Activated CD8-positive, alpha-beta T cell treated with anti-CD3 and anti-CD28 coated beads for 36 hours (primary cell): ENCODE results near the gene MYPOP. TPM values are rescaled to one million over a fixed set of nuclear protein-coding genes. Genes with fewer than 3 reads are reported as not detected.

ENCODE experiments used
- ATAC-seq: fragments of 200-7000 bp; cut with Tn5 transposase; one replicate; pipeline ENCODE4 v1.10.0; 2021; ENCODE audit warnings: mild to moderate bottlenecking, moderate library complexity
- CTCF ChIA-PET: fragments of 350-600 bp; sonication (Branson Sonifier 250); formaldehyde crosslinking; loops from one replicate; lab custom pipeline; 2021; ENCODE audit warnings: antibody characterized with exemption; lab: Charles Lee
- POLR2A ChIA-PET: fragments of 350-600 bp; sonication (Branson Sonifier 250); formaldehyde crosslinking; loops from one replicate; lab custom pipeline; 2021; ENCODE audit warnings: antibody characterized with exemption; lab: Charles Lee
- DNase-seq: peaks from one replicate; pipeline ENCODE4 v3.0.0-alpha.2; 2020
- H3K27ac Mint-ChIP-seq: one replicate; pipeline ENCODE4 v1.8.0; 2021; ENCODE audit warnings: mild to moderate bottlenecking, mixed read lengths
- H3K27me3 Mint-ChIP-seq: one replicate; pipeline ENCODE4 v1.8.0; 2021; ENCODE audit warnings: mixed read lengths
- H3K36me3 Mint-ChIP-seq: one replicate; pipeline ENCODE4 v1.8.0; 2021; ENCODE audit warnings: low read depth, mixed read lengths
- H3K4me1 Mint-ChIP-seq: one replicate; pipeline ENCODE4 v1.8.0; 2021; ENCODE audit warnings: low read depth, mixed read lengths
- H3K4me3 Mint-ChIP-seq: one replicate; pipeline ENCODE4 v1.8.0; 2021; ENCODE audit warnings: mild to moderate bottlenecking, moderate library complexity, mixed read lengths
- H3K9me3 Mint-ChIP-seq: one replicate; pipeline ENCODE4 v1.8.0; 2021; ENCODE audit warnings: mixed read lengths
- CTCF ChIP-seq: fragments of 200-600 bp; IDR thresholded peaks from one replicate; pipeline ENCODE4 v1.8.0; 2022; ENCODE audit warnings: antibody characterized with exemption, mild to moderate bottlenecking
- intact Hi-C: fragments of 100-400 bp; cut with micrococcal nuclease; formaldehyde crosslinking; loops from one replicate; pipeline ENCODE4 v1.10.0; 2022
- total RNA-seq, 2 experiments: library from RNA; stranded (reverse); gene quantifications; one replicate each; pipeline ENCODE4 v1.2.3, GENCODE V29; 2021

MYPOP gene
- total RNA-seq, 2 experiments from 2014 or later = 4.1 to 5.0 TPM

GRCh38 chr19:45876411-45877197 is 25.8 kb downstream of the MYPOP start:
- CTCF ChIA-PET = no interaction called here
- peak overlapping the region; percentile 30 for H3K27ac Mint-ChIP-seq
- no peaks in the 10 kb centered on the region for H3K36me3 Mint-ChIP-seq
- DNase-seq = no peak
- H3K27me3 Mint-ChIP-seq = peaks cover 20% of the 10 kb centered on the region
- no peaks in the 10 kb centered on the region for H3K9me3 Mint-ChIP-seq
- TF ChIP-seq CTCF = no peak
- peak overlapping the region; percentile 36 for H3K4me3 Mint-ChIP-seq
- intact Hi-C loops = no loop called here
- H3K4me1 Mint-ChIP-seq = peaks cover 19% of the 10 kb centered on the region
- POLR2A ChIA-PET = no interaction called here
- peak; percentile 48 for ATAC-seq

DNA sequence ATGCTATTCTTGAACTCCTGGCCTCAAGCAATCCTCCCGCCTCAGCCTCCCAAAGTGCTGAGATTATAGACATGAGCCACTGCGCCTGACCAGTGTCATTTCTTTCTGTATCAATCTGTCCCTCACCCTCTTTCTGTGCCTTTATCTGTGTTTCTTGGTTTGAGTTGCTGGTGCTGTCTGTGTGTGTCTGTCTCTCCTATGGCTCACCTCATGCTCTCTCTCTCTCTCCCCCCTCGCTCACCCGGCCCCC is 26.3 kb downstream of the MYPOP start:
- Mint-ChIP-seq H3K27me3 (peaks cover 20% of the 10 kb centered on the region), H3K27ac (peak overlapping the region; percentile 30)

DNA sequence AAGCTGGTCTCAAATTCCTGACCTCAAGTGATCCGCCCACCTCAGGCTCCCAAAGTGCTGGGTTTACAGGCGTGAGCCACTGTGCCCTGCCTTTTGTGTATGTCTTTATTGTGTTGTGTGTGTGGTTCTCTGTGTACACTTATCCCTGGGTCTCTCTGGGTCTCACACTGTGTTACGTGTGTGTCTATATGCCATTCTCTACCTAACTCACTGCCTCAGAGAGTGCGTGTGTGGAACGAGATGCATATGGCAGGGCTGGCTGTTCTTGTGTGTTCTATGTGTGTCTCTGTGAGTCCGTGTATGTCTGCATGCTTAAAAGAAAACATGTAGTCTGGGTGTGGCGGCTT is 27.8 kb downstream of the MYPOP start:
- ChIA-PET CTCF (no interaction called here), POLR2A (no interaction called here)
- TF ChIP-seq CTCF = no peak
- intact Hi-C loops = no loop called here
- no peak overlapping the region for H3K27ac Mint-ChIP-seq
- ATAC-seq (no peak), DNase-seq (no peak)
- H3K27me3 Mint-ChIP-seq = peaks cover 20% of the 10 kb centered on the region
- no peaks in the 10 kb centered on the region for H3K9me3 Mint-ChIP-seq
- peaks cover 13% of the 10 kb centered on the region for H3K4me1 Mint-ChIP-seq
- no peak overlapping the region for H3K4me3 Mint-ChIP-seq
- no peaks in the 10 kb centered on the region for H3K36me3 Mint-ChIP-seq

More for the DNA sequence above, 26.3 kb downstream of the MYPOP start:
- H3K4me3 Mint-ChIP-seq = peak overlapping the region; percentile 36
- H3K9me3 Mint-ChIP-seq = no peaks in the 10 kb centered on the region
- intact Hi-C loops = no loop called here
- CTCF ChIA-PET = no interaction called here
- peaks cover 13% of the 10 kb centered on the region for H3K4me1 Mint-ChIP-seq
- no peak for TF ChIP-seq CTCF
- peak; percentile 72 for DNase-seq
- H3K36me3 Mint-ChIP-seq = no peaks in the 10 kb centered on the region
- ATAC-seq = peak; percentile 81
- POLR2A ChIA-PET = no interaction called here

DNA sequence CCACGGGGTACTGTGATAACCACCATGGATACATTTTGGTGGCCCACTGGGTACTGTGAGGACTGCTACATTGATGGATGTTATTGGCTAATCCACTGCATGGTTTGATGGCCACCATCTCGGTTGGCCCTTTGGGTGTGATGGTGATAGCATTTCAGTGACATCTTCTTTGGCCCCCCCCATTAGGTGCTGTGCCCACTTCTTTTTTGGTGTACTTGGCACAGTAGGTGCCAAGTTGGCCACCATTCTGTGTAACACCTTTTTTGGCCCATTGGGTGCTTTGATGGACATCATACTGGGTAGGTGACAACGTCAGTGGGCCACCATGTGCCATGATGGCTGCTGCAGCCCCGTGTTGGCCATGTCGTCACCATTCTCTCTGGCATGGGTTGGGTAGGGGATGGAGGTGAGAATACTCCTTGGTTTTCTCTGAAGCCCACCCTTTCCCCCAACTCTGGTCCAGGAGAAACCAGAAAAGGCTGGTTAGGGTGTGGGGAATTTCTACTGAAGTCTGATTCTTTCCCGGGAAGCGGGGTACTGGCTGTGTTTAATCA is 29.1 kb downstream of the MYPOP start:
- Mint-ChIP-seq H3K36me3 (no peaks in the 10 kb centered on the region), H3K27ac (no peak overlapping the region), H3K4me3 (no peak overlapping the region), H3K27me3 (peaks cover 20% of the 10 kb centered on the region), H3K9me3 (no peaks in the 10 kb centered on the region), H3K4me1 (peaks cover 13% of the 10 kb centered on the region)
- ATAC-seq (no peak), DNase-seq (no peak)
- intact Hi-C loops = no loop called here
- CTCF ChIA-PET = no interaction called here
- POLR2A ChIA-PET = no interaction called here
- TF ChIP-seq CTCF = no peak

- peaks cover 16% of the 10 kb centered on the region for H3K27me3 Mint-ChIP-seq
- POLR2A ChIA-PET = interaction anchor here (1.1 kb wide), 1 partner anchor 10 kb away, joined by 3 read pairs; no protein-coding TSS in a partner anchor
- no peak for ATAC-seq
- intact Hi-C loops = no loop called here
- no peak overlapping the region for H3K4me3 Mint-ChIP-seq
- TF ChIP-seq CTCF = no peak
- no peak for DNase-seq
- peaks cover 9% of the 10 kb centered on the region for H3K4me1 Mint-ChIP-seq
- H3K36me3 Mint-ChIP-seq = no peaks in the 10 kb centered on the region
- CTCF ChIA-PET = interaction anchor here (1.0 to 2.7 kb wide), 2 partner anchors 8 to 10 kb away, joined by 7 to 8 read pairs; partner anchors contain the start of gene FOXA3
- no peaks in the 10 kb centered on the region for H3K9me3 Mint-ChIP-seq
- no peak overlapping the region for H3K27ac Mint-ChIP-seq
These were observed 30.1 kb downstream of the MYPOP start for GRCh38 chr19:45872095-45872919.
